Transverse colon (tissue), 3 donors: ENCODE measurements around the gene TMUB1.

Experiments used
- CTCF ChIP-seq, 5 experiments: fragments of 200-600 bp in 3 of 5; fragments of 450-650 bp in 2 of 5; sonication (generic) in 3 of 5; IDR thresholded peaks; 1 replicate in 2 of 5; 2 replicates in 3 of 5; pipeline ENCODE4 v1.5.1; 2016 to 2017; ENCODE audit warnings: antibody characterized with exemption in 5 of 5, inconsistent platforms in 3 of 5, mild to moderate bottlenecking in 2 of 5, moderate library complexity in 1 of 5
- POLR2A ChIP-seq: fragments of 450-650 bp; IDR thresholded peaks from one replicate; pipeline ENCODE4 v1.6.1; 2016; ENCODE audit warnings: antibody characterized with exemption, mild to moderate bottlenecking, moderate library complexity

- TF ChIP-seq POLR2A (no peak), CTCF (IDR thresholded peaks at IDR 0.05) (no peak)
These were observed 30.2 kb downstream of the TMUB1 start for GRCh38 chr7:151053096-151053495.
